Type B pancreatic cell (in vitro differentiated cells): ENCODE results near the gene CES4A. TPM values are rescaled to one million over a fixed set of nuclear protein-coding genes. Genes with fewer than 3 reads are reported as not detected.

Source experiments
- DNase-seq: peaks from one replicate; pipeline ENCODE4 v3.0.0; 2021; ENCODE audit warnings: mixed read lengths; ENCODE audit not compliant: unreplicated experiment; ENCODE audit errors: extremely low spot score
- H3K27ac Mint-ChIP-seq: 2 replicates; pipeline ENCODE4 v1.8.0; 2021; ENCODE audit warnings: mild to moderate bottlenecking, mixed read lengths
- H3K27me3 Mint-ChIP-seq: 2 replicates; pipeline ENCODE4 v1.8.0; 2021; ENCODE audit warnings: mixed read lengths
- H3K36me3 Mint-ChIP-seq: 2 replicates; pipeline ENCODE4 v1.8.0; 2021; ENCODE audit warnings: mixed read lengths
- H3K4me1 Mint-ChIP-seq: one replicate; pipeline ENCODE4 v1.8.0; 2021; ENCODE audit warnings: mixed read lengths; ENCODE audit not compliant: unreplicated experiment
- H3K4me3 Mint-ChIP-seq: 2 replicates; pipeline ENCODE4 v1.8.0; 2021; ENCODE audit warnings: mild to moderate bottlenecking, mixed read lengths
- H3K9me3 Mint-ChIP-seq: 2 replicates; pipeline ENCODE4 v1.8.0; 2021; ENCODE audit warnings: mixed read lengths
- CTCF ChIP-seq: fragments of 200-600 bp; sonication (generic); conservative IDR thresholded peaks from 2 replicates; pipeline ENCODE4 v1.5.0; 2021; ENCODE audit warnings: antibody characterized with exemption, mild to moderate bottlenecking
- total RNA-seq: library from RNA; stranded (reverse); gene quantifications from 2 replicates; pipeline ENCODE4 v1.2.1, GENCODE V29; 2021; ENCODE audit warnings: low replicate concordance

Gene CES4A
- total RNA-seq, 1 donor from 2014 or later: 13.9 TPM

GRCh38 chr16:66948134-66948836 lies 40.1 kb upstream of the CES4A start:
- H3K27me3 Mint-ChIP-seq: peaks cover 28% of the 10 kb centered on the region
- peaks cover 5% of the 10 kb centered on the region for H3K4me1 Mint-ChIP-seq
- H3K36me3 Mint-ChIP-seq: no peaks in the 10 kb centered on the region
- H3K4me3 Mint-ChIP-seq: no peak overlapping the region
- peaks cover 5% of the 10 kb centered on the region for H3K9me3 Mint-ChIP-seq
- no peak overlapping the region for H3K27ac Mint-ChIP-seq
- DNase-seq: no peak
- no peak for TF ChIP-seq CTCF

- no peak for TF ChIP-seq CTCF
- Mint-ChIP-seq H3K4me1 (peaks cover 8% of the 10 kb centered on the region), H3K27ac (no peak overlapping the region), H3K4me3 (no peak overlapping the region), H3K36me3 (no peaks in the 10 kb centered on the region), H3K27me3 (peaks cover 28% of the 10 kb centered on the region), H3K9me3 (peaks cover 5% of the 10 kb centered on the region)
- DNase-seq: no peak
Observed at GRCh38 chr16:66948837-66949225, 39.6 kb upstream of the CES4A start.

GRCh38 chr16:66949472-66949871 lies 38.9 kb upstream of the CES4A start:
- DNase-seq: no peak
- Mint-ChIP-seq H3K9me3 (peaks cover 5% of the 10 kb centered on the region), H3K36me3 (no peaks in the 10 kb centered on the region), H3K27me3 (peaks cover 31% of the 10 kb centered on the region), H3K27ac (no peak overlapping the region), H3K4me3 (no peak overlapping the region), H3K4me1 (peaks cover 11% of the 10 kb centered on the region)
- no peak for TF ChIP-seq CTCF

DNA sequence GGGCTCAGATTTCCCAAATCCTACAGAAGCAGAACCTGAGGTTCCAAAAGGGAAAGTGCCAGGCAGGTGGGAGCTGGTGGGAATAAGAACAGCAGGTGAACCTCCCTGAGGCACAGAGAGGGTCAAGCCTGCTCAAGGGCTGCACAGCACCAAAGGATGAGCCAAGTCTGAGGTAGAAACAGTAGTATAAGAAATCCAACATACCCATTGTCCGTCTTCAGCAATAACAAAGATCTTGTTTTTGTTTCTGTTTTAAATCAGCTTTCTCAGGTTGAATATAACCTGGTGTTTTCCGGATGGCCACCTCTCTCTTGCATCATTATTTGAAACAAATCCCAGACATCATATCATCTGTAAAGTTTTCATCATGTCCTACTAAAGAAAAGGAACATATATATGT lies 38.0 kb upstream of the CES4A start:
- H3K4me1 Mint-ChIP-seq: peaks cover 11% of the 10 kb centered on the region
- no peak overlapping the region for H3K27ac Mint-ChIP-seq
- DNase-seq: no peak
- no peaks in the 10 kb centered on the region for H3K36me3 Mint-ChIP-seq
- peaks cover 31% of the 10 kb centered on the region for H3K27me3 Mint-ChIP-seq
- H3K4me3 Mint-ChIP-seq: no peak overlapping the region
- TF ChIP-seq CTCF: no peak
- H3K9me3 Mint-ChIP-seq: peaks cover 5% of the 10 kb centered on the region

GRCh38 chr16:66950971-66951790 lies 37.2 kb upstream of the CES4A start:
- no peak for DNase-seq
- Mint-ChIP-seq H3K27me3 (peaks cover 31% of the 10 kb centered on the region), H3K9me3 (peaks cover 5% of the 10 kb centered on the region), H3K4me3 (no peak overlapping the region), H3K36me3 (no peaks in the 10 kb centered on the region), H3K4me1 (peaks cover 11% of the 10 kb centered on the region), H3K27ac (no peak overlapping the region)
- no peak for TF ChIP-seq CTCF
